Calu3 (cell line): ENCODE data around the gene LLPH. TPM values are rescaled to one million over a fixed set of nuclear protein-coding genes. Genes with fewer than 3 reads are reported as not detected.
A peak's percentile ranks its signal among the peaks of the same experiment; 100 is the strongest.
"Not testable (repeated sequence)": the region's sequence is repeated elsewhere in the genome, so short reads cannot be mapped to it uniquely, and the experiment has no call there.

ENCODE experiments used
- Bru-seq: library from RNA; stranded (reverse); fragments of 400-500 nt; gene quantifications from one replicate; lab custom pipeline; 2021; lab: Mats Ljungman, UMichigan
- BruChase-seq, 2 experiments: library from RNA; stranded (reverse); fragments of 400-500 nt; gene quantifications; one replicate each; lab custom pipeline; 2021; lab: Mats Ljungman, UMichigan
- BruUV-seq: library from RNA; stranded (reverse); fragments of 400-500 nt; replicated peaks from 2 replicates; lab custom pipeline; 2021; lab: Mats Ljungman, UMichigan
- CTCF ChIA-PET: fragments of 300-600 bp; sonication (Branson Sonifier 250); formaldehyde crosslinking; loops from one replicate; lab custom pipeline; 2022; ENCODE audit warnings: antibody characterized with exemption; lab: Charles Lee
- DNase-seq: peaks from one replicate; pipeline ENCODE4 v3.0.0; 2022
- H3K27ac Mint-ChIP-seq: one replicate; pipeline ENCODE4 v1.8.0; 2022; ENCODE audit warnings: mixed read lengths; ENCODE audit not compliant: unreplicated experiment
- H3K27me3 Mint-ChIP-seq: one replicate; pipeline ENCODE4 v1.8.0; 2022; ENCODE audit warnings: mixed read lengths; ENCODE audit not compliant: unreplicated experiment
- H3K36me3 Mint-ChIP-seq: one replicate; pipeline ENCODE4 v1.8.0; 2022; ENCODE audit warnings: mild to moderate bottlenecking, moderate library complexity, mixed read lengths; ENCODE audit not compliant: insufficient read depth, unreplicated experiment
- H3K4me1 Mint-ChIP-seq: one replicate; pipeline ENCODE4 v1.8.0; 2022; ENCODE audit warnings: mild to moderate bottlenecking, low read depth, mixed read lengths; ENCODE audit not compliant: unreplicated experiment
- H3K4me3 Mint-ChIP-seq: one replicate; pipeline ENCODE4 v1.8.0; 2022; ENCODE audit warnings: mild to moderate bottlenecking, low read depth, moderate library complexity, mixed read lengths; ENCODE audit not compliant: unreplicated experiment
- H3K9me3 Mint-ChIP-seq: one replicate; pipeline ENCODE4 v1.8.0; 2022; ENCODE audit warnings: low read depth, mixed read lengths; ENCODE audit not compliant: unreplicated experiment
- CTCF ChIP-seq: fragments of 200-600 bp; IDR thresholded peaks from one replicate; pipeline ENCODE4 v1.8.0; 2022; ENCODE audit warnings: antibody characterized with exemption; ENCODE audit not compliant: unreplicated experiment
- intact Hi-C: fragments of 100-400 bp; cut with micrococcal nuclease; formaldehyde crosslinking; loops from one replicate; pipeline ENCODE4 v1.10.0; 2022; ENCODE audit not compliant: unreplicated experiment
- long read RNA-seq: library from polyadenylated mRNA; stranded (forward); transcript quantifications from one replicate; pipeline ENCODE4 v2.0.0, GENCODE V29; 2022
- total RNA-seq: library from RNA; stranded (reverse); gene quantifications from 2 replicates; pipeline ENCODE4 v1.2.3, GENCODE V29; 2022

Gene LLPH
- total RNA-seq (46.6 and 47.2 TPM in 2 replicates), Bru-seq, nascent RNA (percentile 84 among the genes with signal in this experiment), BruChase-seq, experiment 1, labeled RNA remaining after a 6-hour chase (percentile 88 among the genes with signal in this experiment), BruChase-seq, experiment 2, labeled RNA remaining after a 2-hour chase (percentile 92 among the genes with signal in this experiment)
- long read RNA-seq, full-length matches to known transcripts = 98 of 176 reads
- long read RNA-seq, partial matches to known transcripts = 0 of 176 reads
- long read RNA-seq, other reads (novel, unspliced or antisense) = 78 of 176 reads

DNA sequence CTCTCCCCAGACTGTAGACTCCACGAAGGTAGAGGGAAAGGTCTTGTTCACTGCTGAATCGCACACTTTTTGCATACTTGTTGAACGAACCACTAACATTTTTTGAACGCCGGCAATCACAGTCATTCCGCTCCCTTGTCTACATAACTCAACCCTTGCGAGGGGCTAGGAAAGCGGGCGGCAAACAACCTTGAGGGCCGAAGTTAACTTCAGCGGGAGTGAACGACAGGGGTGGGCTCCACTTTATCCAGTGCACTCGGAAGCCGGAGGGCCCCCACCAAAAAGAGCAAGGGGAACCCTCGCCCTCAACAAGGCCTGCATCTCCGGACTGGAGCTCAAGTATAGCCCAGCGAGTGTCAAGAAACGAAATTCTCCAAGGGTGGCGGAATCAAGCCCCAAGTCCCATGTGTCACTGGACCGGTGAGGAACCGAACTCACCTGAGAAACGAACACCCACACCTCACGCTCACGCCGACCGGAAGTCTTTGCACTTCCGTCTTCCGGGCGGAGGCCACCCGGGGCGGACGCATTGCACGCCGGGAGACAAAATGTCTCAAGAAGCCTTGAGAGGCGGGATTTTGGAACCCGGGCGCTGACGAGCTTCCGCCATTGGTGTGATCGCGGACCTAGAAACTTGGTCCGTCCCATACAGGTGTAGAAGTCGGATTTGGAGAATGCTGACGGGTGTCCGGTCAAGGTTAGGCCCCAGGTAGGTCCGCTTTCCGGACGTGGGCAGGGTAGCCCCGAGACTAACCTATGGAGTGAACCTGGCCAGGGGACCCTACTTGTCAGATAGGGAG lies at the start of gene LLPH:
Gene LLPH (minus strand): TSS at position 484 of the 800 bp plus-strand sequence. CDS start 1,644 bp downstream, outside the sequence.
- intact Hi-C loops = no loop called here
- CTCF ChIA-PET = interaction anchor here (1.1 to 1.9 kb wide), 5 partner anchors 12 to 139 kb away, joined by 3 to 13 read pairs (median 5); partner anchors contain the start of gene TMBIM4
- Mint-ChIP-seq H3K27ac (peak within 1 kb of the TSS; percentile 67), H3K4me3 (peak within 1 kb of the TSS; percentile 86), H3K4me1 (peaks cover 22% of the 10 kb centered on the region), H3K36me3 (peaks cover 34% of the 10 kb centered on the region), H3K27me3 (no peaks in the 10 kb centered on the region), H3K9me3 (no peaks in the 10 kb centered on the region)
- BruUV-seq = TSS peak; percentile 80
- peak; percentile 92 for DNase-seq
- no peak for TF ChIP-seq CTCF

DNA sequence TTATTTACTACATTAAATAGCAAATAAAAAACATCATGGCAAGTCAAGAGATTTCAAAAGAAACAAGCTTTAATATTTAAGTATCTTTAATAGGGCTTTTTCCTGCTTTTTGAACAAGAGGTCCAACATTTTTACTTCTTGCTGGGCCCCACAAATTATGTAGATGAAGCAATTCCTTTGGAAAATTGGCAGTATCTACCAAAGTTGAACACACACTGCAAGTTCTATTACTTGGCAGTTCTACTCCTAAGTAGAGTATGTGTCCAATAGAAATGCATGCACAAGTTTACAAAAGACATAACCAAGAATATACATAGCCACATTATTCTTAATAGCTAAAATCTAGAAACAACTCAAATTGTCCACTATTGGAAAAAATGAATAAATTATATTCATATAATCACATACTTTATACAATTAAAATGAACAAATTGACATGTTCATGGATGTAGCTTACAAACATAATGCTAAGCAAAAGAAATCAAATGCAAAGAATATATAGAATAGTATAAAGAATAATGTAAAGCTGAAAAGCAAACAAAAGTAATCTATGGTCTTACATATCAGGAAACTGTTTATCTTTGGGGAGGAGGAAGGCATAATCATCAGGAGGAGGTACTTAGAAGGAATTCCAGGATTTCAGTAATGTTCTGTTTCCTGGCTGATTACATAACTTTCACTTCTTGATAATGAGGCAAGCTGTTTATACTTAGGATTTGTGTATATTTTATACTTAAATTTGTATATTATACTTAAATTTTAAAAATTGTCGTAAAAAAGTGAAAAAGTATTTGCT lies 45.8 kb upstream of the LLPH start:
- CTCF ChIA-PET = interaction anchor here (0.8 to 2.0 kb wide), 4 partner anchors 15 to 67 kb away, joined by 3 to 6 read pairs (median 4); no protein-coding TSS in a partner anchor
- DNase-seq = no peak
- Mint-ChIP-seq H3K9me3 (peaks cover 2% of the 10 kb centered on the region), H3K27me3 (peaks cover 9% of the 10 kb centered on the region), H3K27ac (no peak overlapping the region), H3K4me1 (peaks cover 9% of the 10 kb centered on the region), H3K36me3 (no peaks in the 10 kb centered on the region), H3K4me3 (no peak overlapping the region)
- intact Hi-C loops = no loop called here
- BruUV-seq = no TSS peak
- TF ChIP-seq CTCF = no peak

DNA sequence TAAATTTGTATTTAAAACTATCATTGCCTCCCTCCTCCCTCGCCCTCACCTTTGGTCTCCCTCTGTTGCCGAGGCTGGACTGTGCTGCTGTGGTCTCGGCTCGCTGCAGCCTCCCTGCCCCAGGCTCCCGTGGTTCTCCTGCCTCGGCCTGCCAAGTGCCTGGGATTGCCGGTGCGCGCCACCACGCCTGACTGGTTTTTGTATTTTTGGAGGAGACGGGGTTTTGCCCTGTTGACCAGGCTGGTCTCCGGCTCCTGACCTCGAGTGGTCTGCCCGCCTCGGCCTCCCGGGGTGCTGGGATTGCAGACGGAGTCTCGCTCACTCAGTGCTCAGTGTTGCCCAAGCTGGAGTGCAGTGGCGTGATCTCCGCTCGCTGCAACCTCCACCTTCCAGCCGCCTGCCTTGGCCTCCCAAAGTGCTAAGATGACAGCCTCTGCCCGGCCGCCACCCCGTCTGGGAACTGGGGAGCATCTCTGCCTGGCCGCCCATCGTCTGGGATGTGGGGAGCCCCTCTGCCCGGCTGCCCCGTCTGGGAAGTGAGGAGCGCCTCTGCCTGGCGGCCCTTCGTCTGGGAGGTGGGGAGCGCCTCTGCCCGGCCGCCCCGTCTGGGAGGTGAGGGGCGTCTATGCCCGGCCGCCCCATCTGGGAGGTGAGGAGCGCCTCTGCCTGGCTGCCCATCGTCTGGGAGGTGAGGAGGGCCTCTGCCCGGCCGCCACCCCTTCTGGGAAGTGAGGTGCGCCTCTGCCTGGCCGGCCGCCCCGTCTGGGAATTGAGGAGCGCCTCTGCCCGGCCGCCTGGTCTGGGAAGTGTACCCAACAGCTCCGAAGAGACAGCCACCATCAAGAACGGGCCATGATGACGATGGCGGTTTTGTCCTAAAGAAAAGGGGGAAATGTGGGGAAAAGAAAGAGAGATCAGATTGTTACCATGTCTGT lies 44.1 kb upstream of the LLPH start:
- peaks cover 12% of the 10 kb centered on the region for H3K36me3 Mint-ChIP-seq
- BruUV-seq, H3K27ac Mint-ChIP-seq, intact Hi-C loops, H3K9me3 Mint-ChIP-seq, CTCF ChIA-PET, H3K27me3 Mint-ChIP-seq, H3K4me3 Mint-ChIP-seq, DNase-seq, H3K4me1 Mint-ChIP-seq: not testable (repeated sequence)

DNA sequence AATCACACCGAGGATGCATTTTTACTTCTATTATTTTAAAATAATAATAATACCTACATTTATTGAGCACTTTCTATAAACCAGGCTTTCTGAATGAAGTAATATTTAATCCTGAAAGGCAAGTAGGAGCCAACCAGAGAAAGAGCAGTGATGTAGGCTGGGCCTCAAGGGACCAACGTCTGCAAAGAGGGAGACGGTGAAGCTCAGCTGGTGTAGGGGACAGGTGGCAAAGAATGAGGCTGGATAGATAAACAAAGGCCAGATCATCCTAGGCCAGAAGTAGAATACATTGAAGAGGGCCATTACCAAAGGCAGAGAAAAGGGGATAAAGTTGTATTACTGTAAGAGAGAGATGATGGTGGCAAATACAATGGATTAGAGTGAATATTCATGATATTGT lies 40.1 kb upstream of the LLPH start:
- peaks cover 31% of the 10 kb centered on the region for H3K36me3 Mint-ChIP-seq
- H3K4me3 Mint-ChIP-seq = peak overlapping the region; percentile 100
- BruUV-seq = no TSS peak
- intact Hi-C loops = no loop called here
- TF ChIP-seq CTCF = no peak
- peaks cover 25% of the 10 kb centered on the region for H3K4me1 Mint-ChIP-seq
- CTCF ChIA-PET = interaction anchor here (1.1 kb wide), 1 partner anchor 44 kb away, joined by 3 read pairs; no protein-coding TSS in a partner anchor
- DNase-seq = no peak
- H3K27ac Mint-ChIP-seq = peak overlapping the region; percentile 99
- H3K9me3 Mint-ChIP-seq = peaks cover 6% of the 10 kb centered on the region
- H3K27me3 Mint-ChIP-seq = no peaks in the 10 kb centered on the region
